HEK293 (cell line): Measurements from ENCODE around the gene PPFIA1.

ENCODE experiments used
- EGR2 ChIP-seq: fragments of 450-650 bp; formaldehyde crosslinking; IDR thresholded peaks from 2 replicates; pipeline ENCODE4 v1.5.1; 2016; ENCODE audit warnings: low read depth, missing biosample characterization, missing genetic modification characterization
- ZBTB48 ChIP-seq: fragments of 450-650 bp; formaldehyde crosslinking; IDR thresholded peaks from 2 replicates; pipeline ENCODE4 v1.5.1; 2016; ENCODE audit warnings: missing biosample characterization, missing genetic modification characterization
- ZNF169 ChIP-seq: fragments of 450-650 bp; formaldehyde crosslinking; IDR thresholded peaks from 2 replicates; pipeline ENCODE4 v1.5.1; 2016; ENCODE audit warnings: missing biosample characterization, missing genetic modification characterization
- ZNF621 ChIP-seq: fragments of 450-650 bp; formaldehyde crosslinking; IDR thresholded peaks from 2 replicates; pipeline ENCODE4 v1.5.1; 2017; ENCODE audit warnings: missing biosample characterization, missing genetic modification characterization
- ZNF830 ChIP-seq: fragments of 450-650 bp; IDR thresholded peaks from 2 replicates; pipeline ENCODE4 v1.5.0; 2018; ENCODE audit warnings: missing biosample characterization, missing genetic modification characterization, low read depth, mild to moderate bottlenecking, moderate library complexity
- TF ChIP-seq, protein P1 (sequence below): fragments of 450-650 bp; formaldehyde crosslinking; IDR thresholded peaks from 2 replicates; pipeline ENCODE4 v1.5.1; 2016; ENCODE audit warnings: missing biosample characterization, missing genetic modification characterization
- TF ChIP-seq, protein P2 (sequence below): fragments of 450-650 bp; formaldehyde crosslinking; IDR thresholded peaks from 2 replicates; pipeline ENCODE4 v1.5.1; 2016; ENCODE audit warnings: missing biosample characterization, missing genetic modification characterization
- TF ChIP-seq, protein P3 (sequence below): fragments of 450-650 bp; formaldehyde crosslinking; IDR thresholded peaks from 2 replicates; pipeline ENCODE4 v1.5.1; 2016; ENCODE audit warnings: missing biosample characterization, missing genetic modification characterization
- TF ChIP-seq, protein P4 (sequence below): IDR thresholded peaks from 2 replicates; pipeline ENCODE4 v1.6.1; 2011; ENCODE audit warnings: mild to moderate bottlenecking, low read depth, low read length, borderline replicate concordance

DNA sequence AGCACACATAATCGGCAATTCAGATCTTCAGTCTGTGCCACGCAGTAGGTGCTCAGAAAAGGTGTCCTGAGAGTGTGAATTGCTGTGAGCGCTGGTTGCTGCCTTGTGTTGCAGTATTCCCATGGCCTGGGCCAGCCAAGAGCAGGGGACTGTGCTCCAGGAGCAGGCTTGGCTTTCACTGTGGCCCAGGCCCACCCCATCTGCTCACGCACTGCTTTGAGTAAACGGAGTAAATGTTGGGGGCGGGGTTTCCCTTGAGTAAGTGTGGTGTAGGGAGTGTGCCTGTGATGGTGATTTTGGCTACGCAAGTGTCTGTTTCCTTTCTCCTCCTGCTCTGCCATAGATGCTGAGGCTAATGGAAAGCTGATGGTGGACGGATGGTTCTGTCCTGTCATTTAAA lies 130.2 kb downstream of the PPFIA1 start:
- TF ChIP-seq ZBTB48 (tag by site-specific recombination): no peak
- TF ChIP-seq, protein P1, sequence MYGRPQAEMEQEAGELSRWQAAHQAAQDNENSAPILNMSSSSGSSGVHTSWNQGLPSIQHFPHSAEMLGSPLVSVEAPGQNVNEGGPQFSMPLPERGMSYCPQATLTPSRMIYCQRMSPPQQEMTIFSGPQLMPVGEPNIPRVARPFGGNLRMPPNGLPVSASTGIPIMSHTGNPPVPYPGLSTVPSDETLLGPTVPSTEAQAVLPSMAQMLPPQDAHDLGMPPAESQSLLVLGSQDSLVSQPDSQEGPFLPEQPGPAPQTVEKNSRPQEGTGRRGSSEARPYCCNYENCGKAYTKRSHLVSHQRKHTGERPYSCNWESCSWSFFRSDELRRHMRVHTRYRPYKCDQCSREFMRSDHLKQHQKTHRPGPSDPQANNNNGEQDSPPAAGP (tag by site-specific recombination): no peak
- TF ChIP-seq, protein P2, sequence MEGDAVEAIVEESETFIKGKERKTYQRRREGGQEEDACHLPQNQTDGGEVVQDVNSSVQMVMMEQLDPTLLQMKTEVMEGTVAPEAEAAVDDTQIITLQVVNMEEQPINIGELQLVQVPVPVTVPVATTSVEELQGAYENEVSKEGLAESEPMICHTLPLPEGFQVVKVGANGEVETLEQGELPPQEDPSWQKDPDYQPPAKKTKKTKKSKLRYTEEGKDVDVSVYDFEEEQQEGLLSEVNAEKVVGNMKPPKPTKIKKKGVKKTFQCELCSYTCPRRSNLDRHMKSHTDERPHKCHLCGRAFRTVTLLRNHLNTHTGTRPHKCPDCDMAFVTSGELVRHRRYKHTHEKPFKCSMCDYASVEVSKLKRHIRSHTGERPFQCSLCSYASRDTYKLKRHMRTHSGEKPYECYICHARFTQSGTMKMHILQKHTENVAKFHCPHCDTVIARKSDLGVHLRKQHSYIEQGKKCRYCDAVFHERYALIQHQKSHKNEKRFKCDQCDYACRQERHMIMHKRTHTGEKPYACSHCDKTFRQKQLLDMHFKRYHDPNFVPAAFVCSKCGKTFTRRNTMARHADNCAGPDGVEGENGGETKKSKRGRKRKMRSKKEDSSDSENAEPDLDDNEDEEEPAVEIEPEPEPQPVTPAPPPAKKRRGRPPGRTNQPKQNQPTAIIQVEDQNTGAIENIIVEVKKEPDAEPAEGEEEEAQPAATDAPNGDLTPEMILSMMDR (tag by site-specific recombination): no peak
- no peak for TF ChIP-seq ZNF621 (tag by site-specific recombination)
- TF ChIP-seq ZNF830 (tag by site-specific recombination): no peak
- TF ChIP-seq EGR2 (tag by site-specific recombination): no peak
- TF ChIP-seq ZNF169: no peak
- TF ChIP-seq, protein P3, sequence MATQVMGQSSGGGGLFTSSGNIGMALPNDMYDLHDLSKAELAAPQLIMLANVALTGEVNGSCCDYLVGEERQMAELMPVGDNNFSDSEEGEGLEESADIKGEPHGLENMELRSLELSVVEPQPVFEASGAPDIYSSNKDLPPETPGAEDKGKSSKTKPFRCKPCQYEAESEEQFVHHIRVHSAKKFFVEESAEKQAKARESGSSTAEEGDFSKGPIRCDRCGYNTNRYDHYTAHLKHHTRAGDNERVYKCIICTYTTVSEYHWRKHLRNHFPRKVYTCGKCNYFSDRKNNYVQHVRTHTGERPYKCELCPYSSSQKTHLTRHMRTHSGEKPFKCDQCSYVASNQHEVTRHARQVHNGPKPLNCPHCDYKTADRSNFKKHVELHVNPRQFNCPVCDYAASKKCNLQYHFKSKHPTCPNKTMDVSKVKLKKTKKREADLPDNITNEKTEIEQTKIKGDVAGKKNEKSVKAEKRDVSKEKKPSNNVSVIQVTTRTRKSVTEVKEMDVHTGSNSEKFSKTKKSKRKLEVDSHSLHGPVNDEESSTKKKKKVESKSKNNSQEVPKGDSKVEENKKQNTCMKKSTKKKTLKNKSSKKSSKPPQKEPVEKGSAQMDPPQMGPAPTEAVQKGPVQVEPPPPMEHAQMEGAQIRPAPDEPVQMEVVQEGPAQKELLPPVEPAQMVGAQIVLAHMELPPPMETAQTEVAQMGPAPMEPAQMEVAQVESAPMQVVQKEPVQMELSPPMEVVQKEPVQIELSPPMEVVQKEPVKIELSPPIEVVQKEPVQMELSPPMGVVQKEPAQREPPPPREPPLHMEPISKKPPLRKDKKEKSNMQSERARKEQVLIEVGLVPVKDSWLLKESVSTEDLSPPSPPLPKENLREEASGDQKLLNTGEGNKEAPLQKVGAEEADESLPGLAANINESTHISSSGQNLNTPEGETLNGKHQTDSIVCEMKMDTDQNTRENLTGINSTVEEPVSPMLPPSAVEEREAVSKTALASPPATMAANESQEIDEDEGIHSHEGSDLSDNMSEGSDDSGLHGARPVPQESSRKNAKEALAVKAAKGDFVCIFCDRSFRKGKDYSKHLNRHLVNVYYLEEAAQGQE: no peak
- TF ChIP-seq, protein P4, sequence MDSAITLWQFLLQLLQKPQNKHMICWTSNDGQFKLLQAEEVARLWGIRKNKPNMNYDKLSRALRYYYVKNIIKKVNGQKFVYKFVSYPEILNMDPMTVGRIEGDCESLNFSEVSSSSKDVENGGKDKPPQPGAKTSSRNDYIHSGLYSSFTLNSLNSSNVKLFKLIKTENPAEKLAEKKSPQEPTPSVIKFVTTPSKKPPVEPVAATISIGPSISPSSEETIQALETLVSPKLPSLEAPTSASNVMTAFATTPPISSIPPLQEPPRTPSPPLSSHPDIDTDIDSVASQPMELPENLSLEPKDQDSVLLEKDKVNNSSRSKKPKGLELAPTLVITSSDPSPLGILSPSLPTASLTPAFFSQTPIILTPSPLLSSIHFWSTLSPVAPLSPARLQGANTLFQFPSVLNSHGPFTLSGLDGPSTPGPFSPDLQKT: no peak
